Suprapubic skin (tissue), 3 donors: ENCODE results near the gene PPM1M.

Experiments used
- CTCF ChIP-seq, 2 donors: fragments of 200-600 bp in 1 of 2; fragments of 450-650 bp in 1 of 2; sonication (generic) in 1 of 2; IDR thresholded peaks; one replicate each; pipeline ENCODE4 v1.5.1; 2016 to 2019; ENCODE audit warnings: antibody characterized with exemption in 2 of 2, mild to moderate bottlenecking in 1 of 2, moderate library complexity in 1 of 2
- EP300 ChIP-seq: sonication (generic); formaldehyde crosslinking; IDR thresholded peaks from one replicate; pipeline ENCODE4 v1.6.1; 2017; ENCODE audit warnings: antibody characterized with exemption
- POLR2A ChIP-seq, 2 donors: fragments of 450-650 bp; IDR thresholded peaks; one replicate each; pipeline ENCODE4 v1.6.1; 2017; ENCODE audit warnings: antibody characterized with exemption in 2 of 2, mild to moderate bottlenecking in 2 of 2, moderate library complexity in 2 of 2

- TF ChIP-seq EP300, result no peak
- TF ChIP-seq CTCF (IDR thresholded peaks at IDR 0.05), result no peak
- no peak for TF ChIP-seq POLR2A (IDR thresholded peaks at IDR 0.05)
Measured at GRCh38 chr3:52256159-52256558, 10.6 kb downstream of the PPM1M start.
